ENCODE measurements around the gene C20orf144.

Gene C20orf144

DNA sequence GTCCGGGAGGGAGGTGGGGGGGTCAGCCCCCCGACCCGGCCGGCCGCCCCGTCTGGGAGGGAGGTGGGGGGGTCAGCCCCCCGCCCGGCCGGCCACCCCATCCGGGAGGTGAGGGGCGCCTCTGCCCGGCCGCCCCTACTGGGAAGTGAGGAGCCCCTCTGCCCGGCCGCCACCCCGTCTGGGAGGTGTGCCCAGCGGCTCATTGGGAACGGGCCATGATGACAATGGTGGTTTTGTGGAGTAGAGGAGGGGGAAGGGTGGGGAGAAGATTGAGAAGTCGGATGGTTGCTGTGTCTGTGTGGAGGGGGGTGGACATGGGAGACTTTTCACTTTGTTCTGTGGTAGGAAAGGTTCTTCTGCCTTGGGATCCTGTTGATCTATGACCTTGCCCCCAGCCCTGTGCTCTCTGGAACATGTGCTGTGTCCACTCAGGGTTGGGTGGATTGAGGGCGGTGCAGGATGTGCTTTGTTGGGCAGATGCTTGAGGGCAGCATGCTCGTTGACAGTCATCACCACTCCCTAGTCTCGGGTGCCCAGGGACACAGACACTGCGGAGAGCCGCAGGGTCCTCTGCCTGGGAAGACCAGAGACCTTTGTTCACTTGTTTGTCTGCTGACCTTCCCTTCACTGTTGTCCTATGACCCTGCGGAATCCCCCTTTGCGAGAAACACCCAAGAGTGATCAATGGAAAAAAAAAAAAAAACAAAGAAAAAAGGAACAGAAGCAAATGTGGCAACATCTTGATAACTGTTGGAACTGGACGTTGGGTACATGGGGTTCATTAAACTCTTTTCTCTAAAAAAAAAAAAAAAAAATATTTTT lies 39.7 kb downstream of the C20orf144 start:
- Histone ChIP-seq H3K36me3 (ENCODE audit: insufficient read depth, low read length) (peaks cover 10% of the 10 kb centered on the region), H3K4me2 (ENCODE audit: insufficient read depth, low read length) (no peak overlapping the region), H2AFZ (ENCODE audit: low read depth, low read length) (no peak overlapping the region), H3K27ac (ENCODE audit: low read length) (no peak overlapping the region), H3K79me2 (ENCODE audit: insufficient read depth, low read length) (no peaks in the 10 kb centered on the region), H4K20me1 (ENCODE audit: insufficient read depth, low read length) (no peaks in the 10 kb centered on the region), H3K9me3 (ENCODE audit: insufficient read depth, low read length, severe bottlenecking) (no peaks in the 10 kb centered on the region), H3K4me1 (ENCODE audit: insufficient read depth, low read length) (no peaks in the 10 kb centered on the region), H3K27me3 (ENCODE audit: insufficient read depth, low read length, poor library complexity) (no peaks in the 10 kb centered on the region), H3K4me3 (ENCODE audit: low read depth in 1 of 2, low read length in 2 of 2) (no peak overlapping the region), H3K9ac (ENCODE audit: low read depth, low read length) (no peak overlapping the region)
- ATAC-seq (ENCODE audit: insufficient read depth, low read depth) (no peak), DNase-seq (no peak)
- no peak for TF ChIP-seq EZH2 (IDR thresholded peaks at IDR 0.05; ENCODE audit: borderline replicate concordance, low read depth, low read length, severe bottlenecking)
- TF ChIP-seq, protein P1, sequence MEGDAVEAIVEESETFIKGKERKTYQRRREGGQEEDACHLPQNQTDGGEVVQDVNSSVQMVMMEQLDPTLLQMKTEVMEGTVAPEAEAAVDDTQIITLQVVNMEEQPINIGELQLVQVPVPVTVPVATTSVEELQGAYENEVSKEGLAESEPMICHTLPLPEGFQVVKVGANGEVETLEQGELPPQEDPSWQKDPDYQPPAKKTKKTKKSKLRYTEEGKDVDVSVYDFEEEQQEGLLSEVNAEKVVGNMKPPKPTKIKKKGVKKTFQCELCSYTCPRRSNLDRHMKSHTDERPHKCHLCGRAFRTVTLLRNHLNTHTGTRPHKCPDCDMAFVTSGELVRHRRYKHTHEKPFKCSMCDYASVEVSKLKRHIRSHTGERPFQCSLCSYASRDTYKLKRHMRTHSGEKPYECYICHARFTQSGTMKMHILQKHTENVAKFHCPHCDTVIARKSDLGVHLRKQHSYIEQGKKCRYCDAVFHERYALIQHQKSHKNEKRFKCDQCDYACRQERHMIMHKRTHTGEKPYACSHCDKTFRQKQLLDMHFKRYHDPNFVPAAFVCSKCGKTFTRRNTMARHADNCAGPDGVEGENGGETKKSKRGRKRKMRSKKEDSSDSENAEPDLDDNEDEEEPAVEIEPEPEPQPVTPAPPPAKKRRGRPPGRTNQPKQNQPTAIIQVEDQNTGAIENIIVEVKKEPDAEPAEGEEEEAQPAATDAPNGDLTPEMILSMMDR (IDR thresholded peaks at IDR 0.05; ENCODE audit: borderline replicate concordance, extremely low read depth, low read length, poor library complexity, severe bottlenecking), result no peak

DNA sequence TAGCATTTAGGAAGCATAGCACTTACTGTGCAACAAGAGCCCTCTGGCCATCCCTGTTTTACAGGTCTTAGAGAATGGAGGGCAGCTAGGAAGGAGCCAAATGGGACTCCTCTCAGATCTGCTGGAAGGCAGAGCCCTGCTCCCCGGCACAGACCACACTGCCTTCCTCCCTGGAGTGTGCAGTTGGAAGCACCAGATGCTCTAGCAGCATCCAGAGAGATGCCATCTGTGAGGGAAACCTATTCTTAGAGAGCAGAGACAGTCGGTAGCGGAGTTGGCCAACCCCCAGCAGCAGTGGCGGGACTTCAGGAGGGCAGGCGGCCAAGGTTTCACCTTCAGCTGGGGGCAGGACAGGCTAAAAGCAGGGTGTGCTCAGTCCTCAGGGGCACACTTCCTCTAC lies 40.7 kb downstream of the C20orf144 start:
- Histone ChIP-seq H3K9ac (ENCODE audit: low read depth, low read length) (no peak overlapping the region), H4K20me1 (ENCODE audit: insufficient read depth, low read length) (no peaks in the 10 kb centered on the region), H3K4me1 (ENCODE audit: insufficient read depth, low read length) (no peaks in the 10 kb centered on the region), H3K27ac (ENCODE audit: low read length) (no peak overlapping the region), H3K36me3 (ENCODE audit: insufficient read depth, low read length) (peaks cover 19% of the 10 kb centered on the region), H3K4me3 (ENCODE audit: low read depth in 1 of 2, low read length in 2 of 2) (no peak overlapping the region), H3K4me2 (ENCODE audit: insufficient read depth, low read length) (no peak overlapping the region), H3K27me3 (ENCODE audit: insufficient read depth, low read length, poor library complexity) (no peaks in the 10 kb centered on the region), H2AFZ (ENCODE audit: low read depth, low read length) (no peak overlapping the region), H3K9me3 (ENCODE audit: insufficient read depth, low read length, severe bottlenecking) (no peaks in the 10 kb centered on the region), H3K79me2 (ENCODE audit: insufficient read depth, low read length) (no peaks in the 10 kb centered on the region)
- no peak for TF ChIP-seq EZH2 (IDR thresholded peaks at IDR 0.05; ENCODE audit: borderline replicate concordance, low read depth, low read length, severe bottlenecking)
- TF ChIP-seq, protein P1 (IDR thresholded peaks at IDR 0.05; ENCODE audit: borderline replicate concordance, extremely low read depth, low read length, poor library complexity, severe bottlenecking), result no peak
- DNase-seq (no peak), ATAC-seq (ENCODE audit: insufficient read depth, low read depth) (peak; percentile 9; the same call in 1 of the 3 replicates)

DNA sequence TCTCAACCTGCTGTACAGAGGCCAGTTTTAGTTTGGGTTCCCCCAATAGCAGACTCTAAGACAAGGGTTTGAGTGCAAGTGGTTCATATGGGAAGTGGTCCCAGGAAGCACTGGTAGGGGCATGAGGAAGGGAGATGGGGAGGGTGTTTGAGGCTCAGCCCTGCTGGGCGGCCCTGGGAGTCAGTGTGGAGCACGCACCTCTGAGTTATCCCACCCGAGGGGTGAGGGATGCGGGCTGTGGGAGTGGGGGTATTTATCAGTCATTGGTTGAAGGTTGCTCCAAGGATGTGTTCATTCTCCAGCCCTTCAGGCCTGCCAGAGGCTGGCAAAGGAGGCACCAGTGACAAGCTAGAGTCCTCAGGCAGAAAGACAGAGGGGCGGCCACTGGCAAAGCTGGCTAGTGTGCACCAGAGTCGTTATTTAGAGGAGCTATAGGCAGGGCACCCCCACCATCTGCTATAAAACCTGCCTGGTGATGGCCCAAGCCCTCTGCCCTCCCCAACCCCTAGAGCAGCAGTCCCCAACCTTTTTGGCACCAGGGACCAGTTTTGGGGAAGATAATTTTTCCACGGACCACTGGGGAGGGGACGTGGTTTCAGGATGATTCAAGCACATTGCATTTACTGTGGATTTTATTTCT lies 41.5 kb downstream of the C20orf144 start:
- H3K4me2 ChIP-seq (ENCODE audit: insufficient read depth, low read length), result no peak overlapping the region
- no peaks in the 10 kb centered on the region for H3K4me1 ChIP-seq (ENCODE audit: insufficient read depth, low read length)
- no peaks in the 10 kb centered on the region for H3K79me2 ChIP-seq (ENCODE audit: insufficient read depth, low read length)
- H2AFZ ChIP-seq (ENCODE audit: low read depth, low read length), result no peak overlapping the region
- no peak for DNase-seq
- TF ChIP-seq, protein P1 (IDR thresholded peaks at IDR 0.05; ENCODE audit: borderline replicate concordance, extremely low read depth, low read length, poor library complexity, severe bottlenecking), result no peak
- no peak for TF ChIP-seq EZH2 (IDR thresholded peaks at IDR 0.05; ENCODE audit: borderline replicate concordance, low read depth, low read length, severe bottlenecking)
- no peak overlapping the region for H3K27ac ChIP-seq (ENCODE audit: low read length)
- no peak overlapping the region for H3K4me3 ChIP-seq (ENCODE audit: low read depth in 1 of 2, low read length in 2 of 2)
- no peaks in the 10 kb centered on the region for H4K20me1 ChIP-seq (ENCODE audit: insufficient read depth, low read length)
- H3K9ac ChIP-seq (ENCODE audit: low read depth, low read length), result no peak overlapping the region
- ATAC-seq (ENCODE audit: insufficient read depth, low read depth), result no peak
- no peaks in the 10 kb centered on the region for H3K27me3 ChIP-seq (ENCODE audit: insufficient read depth, low read length, poor library complexity)
- H3K36me3 ChIP-seq (ENCODE audit: insufficient read depth, low read length), result peaks cover 19% of the 10 kb centered on the region
- H3K9me3 ChIP-seq (ENCODE audit: insufficient read depth, low read length, severe bottlenecking), result no peaks in the 10 kb centered on the region
